Breast epithelium (tissue), 3 donors: ENCODE results near the gene GNB1L.

Experiments used
- POLR2A ChIP-seq: fragments of 450-650 bp; IDR thresholded peaks from one replicate; pipeline ENCODE4 v1.6.1; 2016; ENCODE audit warnings: antibody characterized with exemption, mild to moderate bottlenecking, moderate library complexity
- POLR2AphosphoS5 ChIP-seq, 3 donors: sonication (generic); formaldehyde crosslinking; IDR thresholded peaks; one replicate each; pipeline ENCODE4 v1.6.1; 2017; ENCODE audit warnings: antibody characterized with exemption in 3 of 3
- TF ChIP-seq, protein P1 (sequence below), 3 donors: fragments of 450-650 bp; IDR thresholded peaks; one replicate each; pipeline ENCODE4 v1.5.1; 2016 to 2017; ENCODE audit warnings: antibody characterized with exemption in 3 of 3, mild to moderate bottlenecking in 3 of 3, moderate library complexity in 3 of 3

GRCh38 chr22:19867617-19868016 lies 12.9 kb upstream of the GNB1L start:
- TF ChIP-seq, protein P1, sequence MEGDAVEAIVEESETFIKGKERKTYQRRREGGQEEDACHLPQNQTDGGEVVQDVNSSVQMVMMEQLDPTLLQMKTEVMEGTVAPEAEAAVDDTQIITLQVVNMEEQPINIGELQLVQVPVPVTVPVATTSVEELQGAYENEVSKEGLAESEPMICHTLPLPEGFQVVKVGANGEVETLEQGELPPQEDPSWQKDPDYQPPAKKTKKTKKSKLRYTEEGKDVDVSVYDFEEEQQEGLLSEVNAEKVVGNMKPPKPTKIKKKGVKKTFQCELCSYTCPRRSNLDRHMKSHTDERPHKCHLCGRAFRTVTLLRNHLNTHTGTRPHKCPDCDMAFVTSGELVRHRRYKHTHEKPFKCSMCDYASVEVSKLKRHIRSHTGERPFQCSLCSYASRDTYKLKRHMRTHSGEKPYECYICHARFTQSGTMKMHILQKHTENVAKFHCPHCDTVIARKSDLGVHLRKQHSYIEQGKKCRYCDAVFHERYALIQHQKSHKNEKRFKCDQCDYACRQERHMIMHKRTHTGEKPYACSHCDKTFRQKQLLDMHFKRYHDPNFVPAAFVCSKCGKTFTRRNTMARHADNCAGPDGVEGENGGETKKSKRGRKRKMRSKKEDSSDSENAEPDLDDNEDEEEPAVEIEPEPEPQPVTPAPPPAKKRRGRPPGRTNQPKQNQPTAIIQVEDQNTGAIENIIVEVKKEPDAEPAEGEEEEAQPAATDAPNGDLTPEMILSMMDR (IDR thresholded peaks at IDR 0.05), result no peak
- TF ChIP-seq POLR2AphosphoS5 (IDR thresholded peaks at IDR 0.05) (no peak), POLR2A (no peak)
